SH-SY5Y (cell line): ENCODE measurements around the gene YWHAG.
A peak's percentile ranks its signal among the peaks of the same experiment; 100 is the strongest.

Source experiments
- GATA2 ChIP-seq: IDR thresholded peaks from 2 replicates; pipeline ENCODE4 v1.6.1; 2011; ENCODE audit warnings: mild to moderate bottlenecking, low read depth, low read length
- GATA3 ChIP-seq: IDR thresholded peaks from 2 replicates; pipeline ENCODE4 v1.6.1; 2011; ENCODE audit warnings: low read depth, mild to moderate bottlenecking, low read length, moderate library complexity

YWHAG gene

DNA sequence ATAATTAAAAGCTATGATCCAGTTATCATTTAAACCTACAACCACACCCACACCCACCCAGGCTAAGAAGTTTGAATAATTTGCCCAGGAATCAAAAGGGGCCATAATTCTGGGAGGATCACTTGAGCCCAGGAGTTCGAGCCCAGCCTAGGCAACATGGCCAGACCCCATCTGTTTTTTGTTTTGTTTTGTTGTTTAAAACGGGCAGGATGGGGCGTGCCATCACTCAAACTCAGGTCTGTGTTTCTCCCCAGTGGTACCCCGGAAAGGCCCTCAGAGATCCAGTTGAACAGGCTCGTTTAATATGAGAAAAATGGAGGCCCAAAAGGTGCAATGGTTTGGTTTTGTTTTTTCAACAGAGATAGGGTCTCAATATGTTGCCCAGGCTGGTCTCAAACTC is 33.0 kb downstream of the YWHAG start:
- no peak for TF ChIP-seq GATA3
- TF ChIP-seq GATA2, result no peak

DNA sequence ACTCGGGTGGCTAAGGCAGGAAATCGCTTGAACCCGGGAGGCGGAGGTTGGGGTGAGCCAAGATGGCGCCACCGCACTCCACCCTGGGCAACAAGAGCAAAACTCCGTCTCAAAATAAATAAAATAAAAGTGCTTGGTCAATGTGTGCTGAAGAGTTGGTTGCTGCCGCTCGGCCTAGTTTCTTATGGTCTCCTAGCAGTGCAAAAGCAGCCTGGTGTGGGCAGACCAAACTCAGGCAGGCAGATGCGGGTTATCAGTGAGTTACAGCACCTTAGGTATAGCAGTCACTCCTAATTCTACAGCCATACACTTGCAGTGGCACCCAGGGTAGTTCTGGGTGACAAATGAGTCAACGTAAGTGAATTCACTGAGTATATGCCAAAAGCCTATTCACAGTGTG is 33.7 kb downstream of the YWHAG start:
- no peak for TF ChIP-seq GATA2
- TF ChIP-seq GATA3, result no peak

DNA sequence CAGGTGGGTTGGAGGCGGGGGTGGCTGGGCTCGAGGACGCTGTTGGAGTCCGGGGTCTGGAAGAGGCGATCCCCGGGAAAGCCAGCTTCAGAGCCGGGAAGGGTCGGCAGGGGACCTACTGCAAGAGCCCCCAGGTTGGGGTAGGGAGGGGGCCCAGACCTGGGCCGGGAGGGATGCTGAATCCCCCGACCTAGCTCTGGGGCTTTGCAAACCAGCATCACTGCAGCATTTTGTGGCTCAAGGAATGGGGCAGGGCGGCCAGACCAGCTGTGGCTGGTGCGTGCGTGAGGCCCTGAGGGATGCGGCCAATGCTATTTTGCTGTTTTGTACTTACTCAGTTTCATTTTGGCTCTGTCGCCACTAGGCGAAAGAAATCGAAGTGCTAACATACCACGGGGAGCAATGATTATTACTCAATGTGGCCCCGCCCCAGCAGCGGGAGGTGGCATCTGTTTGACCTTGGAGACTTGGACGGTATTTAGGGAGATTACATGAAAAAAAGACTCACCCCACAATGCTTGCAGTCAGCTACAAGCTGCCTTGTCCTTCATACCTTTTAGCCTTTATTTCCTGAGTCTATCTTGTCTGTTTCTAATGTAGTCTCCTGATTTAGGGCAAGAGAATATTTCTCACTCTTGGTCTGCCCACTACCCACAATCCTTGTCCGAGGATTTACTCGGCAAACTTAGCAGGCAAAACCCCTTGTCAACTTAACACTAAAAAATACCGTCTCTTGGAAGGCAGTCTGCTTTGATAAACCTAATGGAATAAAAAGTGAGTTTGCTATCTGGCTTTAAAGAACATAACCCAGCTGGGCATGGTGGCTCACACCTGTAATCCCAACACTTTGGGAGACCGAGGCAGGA is 40.1 kb downstream of the YWHAG start:
- TF ChIP-seq GATA3 (no peak), GATA2 (no peak)

DNA sequence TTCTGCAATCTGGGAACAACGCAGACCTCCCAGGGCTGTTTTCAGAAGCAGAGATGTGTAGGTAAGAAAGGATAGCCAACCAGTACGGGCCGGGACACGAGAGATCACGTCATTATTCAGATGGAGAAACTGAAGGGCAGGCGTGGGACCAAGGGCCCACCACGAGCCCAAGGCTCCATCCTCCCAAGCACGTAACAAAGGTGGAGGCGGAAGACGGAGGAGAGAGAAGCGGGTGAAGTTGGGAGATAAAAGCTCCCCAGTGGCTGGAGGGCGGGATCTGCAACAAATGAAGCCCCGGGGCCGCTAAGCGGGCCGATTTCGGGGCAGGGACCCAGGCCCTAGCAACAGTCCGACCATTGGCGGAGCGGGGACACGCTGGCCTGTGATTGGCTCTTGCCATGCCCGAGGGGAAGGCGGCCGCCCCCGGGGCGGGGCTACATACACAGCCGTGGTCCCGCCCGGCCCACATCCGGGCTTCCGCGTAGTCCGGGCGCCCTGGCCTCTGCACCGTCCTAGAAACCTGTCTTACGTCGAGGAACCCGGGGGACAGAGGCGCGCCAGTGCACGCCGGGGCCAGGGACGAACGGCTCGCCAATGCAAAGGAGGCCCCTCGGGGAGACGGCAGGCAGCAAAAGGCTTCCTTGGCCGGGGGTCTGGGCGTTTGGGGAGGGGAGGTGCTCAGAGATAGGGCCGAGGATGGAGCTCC is 40.9 kb downstream of the YWHAG start:
- TF ChIP-seq GATA2 (peak; percentile 5; the same call in 1 of the 2 replicates), GATA3 (no peak)

DNA sequence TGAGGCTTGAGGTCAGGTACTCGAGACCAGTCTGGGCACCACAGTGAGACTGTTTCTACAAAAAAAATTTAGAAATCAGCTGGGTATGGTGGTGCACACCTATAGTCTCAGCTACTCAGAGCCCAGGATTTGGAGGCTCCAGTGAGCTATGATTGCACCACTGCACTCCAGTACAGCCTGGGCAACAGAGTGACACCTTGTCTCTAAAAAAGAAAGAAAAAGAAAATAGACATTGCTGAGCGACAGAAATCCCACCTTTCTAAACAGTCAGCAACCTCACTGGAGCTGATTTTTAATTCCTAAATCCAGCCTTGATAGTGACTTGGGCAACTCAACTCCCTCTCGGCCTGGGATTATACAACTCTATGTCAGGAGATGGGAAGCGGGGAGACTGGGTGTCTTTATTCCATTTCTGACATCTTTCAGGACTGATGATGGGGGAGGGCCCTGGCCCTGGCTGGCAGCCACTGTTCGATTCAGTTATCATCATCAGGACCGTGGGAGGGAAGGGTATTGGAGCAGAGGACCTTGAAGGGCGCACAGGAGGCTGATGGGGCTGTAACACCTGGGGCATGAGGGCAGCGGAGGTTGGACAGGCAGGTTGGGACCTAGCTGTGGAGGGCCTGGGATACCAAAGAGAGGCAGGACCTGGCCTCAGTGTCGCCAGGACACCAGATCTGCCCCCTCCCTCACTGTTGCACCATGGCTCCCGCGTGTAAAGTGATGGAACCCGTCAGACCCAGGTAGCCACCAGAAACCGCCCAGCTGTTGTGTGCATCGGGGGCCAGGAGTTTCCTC is 41.6 kb downstream of the YWHAG start:
- TF ChIP-seq GATA3 (no peak), GATA2 (no peak)

DNA sequence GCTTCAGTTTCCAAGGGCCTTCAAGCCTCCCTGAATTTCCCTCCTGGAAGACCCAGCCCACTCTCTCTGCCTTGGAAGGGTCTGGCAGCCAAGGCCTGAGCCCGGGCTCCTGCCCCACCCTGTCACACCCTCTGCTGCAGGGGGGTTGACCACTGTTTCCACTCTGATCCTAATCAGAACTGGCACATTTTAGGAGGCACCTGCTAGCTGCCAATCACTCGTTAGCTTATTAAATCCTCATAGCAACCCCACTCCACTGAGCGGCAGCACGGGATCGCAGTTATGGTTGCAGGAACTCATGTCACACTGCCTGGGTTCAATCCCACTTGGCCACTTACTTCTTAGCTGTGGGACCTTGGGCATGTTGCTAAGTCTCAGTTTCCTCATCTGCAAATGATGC is 43.4 kb downstream of the YWHAG start:
- TF ChIP-seq GATA3 (no peak), GATA2 (no peak)

DNA sequence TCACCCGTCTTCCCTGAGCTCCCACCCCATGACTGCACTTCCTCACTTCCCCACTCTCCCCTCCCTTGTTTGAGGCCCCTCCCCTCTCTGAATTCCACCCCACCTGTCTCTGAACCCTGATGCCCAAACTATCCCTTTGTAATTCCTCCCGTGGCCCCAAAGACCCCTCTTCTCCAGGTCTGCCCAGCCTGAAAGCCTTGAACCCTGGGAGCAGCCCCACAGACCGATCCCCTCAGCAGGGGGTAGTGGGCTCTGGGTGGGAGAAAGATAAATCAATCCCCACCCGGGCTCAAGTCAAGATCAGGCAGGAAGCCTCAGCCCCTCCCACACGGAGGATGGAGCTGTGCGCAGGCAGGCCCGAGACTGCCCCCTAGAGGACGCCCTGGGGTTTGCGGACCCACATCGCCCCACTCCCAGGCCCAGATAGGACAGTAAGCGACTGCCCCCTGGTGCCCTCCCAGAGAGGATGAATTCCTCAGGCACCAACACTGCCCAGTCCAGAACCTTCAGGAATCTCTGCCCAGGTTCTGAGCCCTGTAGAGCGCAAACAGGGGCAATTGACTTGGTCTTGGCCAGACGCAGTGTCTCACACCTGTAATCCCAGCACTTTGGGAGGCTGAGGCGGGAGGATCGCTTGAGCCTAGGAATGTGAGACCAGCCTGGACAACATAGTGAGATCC is 44.6 kb downstream of the YWHAG start:
- TF ChIP-seq GATA3 (no peak), GATA2 (no peak; the same call in 1 of the 2 replicates)

DNA sequence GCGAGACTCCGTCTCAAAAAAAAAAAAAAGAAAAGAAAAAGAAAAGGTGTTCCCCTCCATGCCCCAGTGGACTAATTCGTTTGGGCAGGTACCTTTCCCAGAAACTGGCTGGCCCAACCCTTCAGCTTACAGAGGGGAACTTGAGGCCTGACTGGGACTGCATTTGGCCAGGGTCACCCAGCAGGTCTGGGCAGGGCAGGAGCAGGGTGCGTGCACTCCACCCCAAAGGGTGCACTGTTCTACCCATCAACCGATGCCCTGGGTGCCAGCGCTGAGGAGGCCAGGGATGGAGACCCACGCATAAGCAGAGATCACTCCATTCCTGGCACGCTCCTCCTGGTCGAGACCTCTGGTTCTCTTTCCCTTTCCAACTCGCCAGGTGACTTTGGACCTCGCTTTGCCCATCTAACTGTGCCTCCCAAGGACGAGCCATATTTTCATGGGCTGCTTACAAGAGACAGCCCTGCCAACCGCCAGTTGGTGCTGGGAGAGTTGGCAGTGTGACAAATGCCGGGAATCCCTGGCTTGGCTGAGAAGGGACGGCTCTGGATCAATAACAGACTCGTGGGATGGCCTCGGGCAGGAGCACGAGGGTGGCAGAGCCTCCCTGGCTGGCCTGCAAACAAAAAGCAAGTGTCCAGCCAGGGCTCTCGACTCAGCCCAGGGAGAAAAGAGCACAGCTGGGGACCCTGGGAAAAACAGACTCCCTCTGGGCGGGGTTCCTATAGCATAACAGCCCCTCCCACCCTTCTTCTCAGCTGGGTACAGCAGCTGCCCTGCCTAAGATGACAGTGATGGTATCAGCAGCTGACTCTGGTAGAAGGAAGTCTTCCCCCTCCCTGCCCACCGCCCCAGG is 48.5 kb downstream of the YWHAG start:
- peak; percentile 92 for TF ChIP-seq GATA2
- no peak for TF ChIP-seq GATA3

DNA sequence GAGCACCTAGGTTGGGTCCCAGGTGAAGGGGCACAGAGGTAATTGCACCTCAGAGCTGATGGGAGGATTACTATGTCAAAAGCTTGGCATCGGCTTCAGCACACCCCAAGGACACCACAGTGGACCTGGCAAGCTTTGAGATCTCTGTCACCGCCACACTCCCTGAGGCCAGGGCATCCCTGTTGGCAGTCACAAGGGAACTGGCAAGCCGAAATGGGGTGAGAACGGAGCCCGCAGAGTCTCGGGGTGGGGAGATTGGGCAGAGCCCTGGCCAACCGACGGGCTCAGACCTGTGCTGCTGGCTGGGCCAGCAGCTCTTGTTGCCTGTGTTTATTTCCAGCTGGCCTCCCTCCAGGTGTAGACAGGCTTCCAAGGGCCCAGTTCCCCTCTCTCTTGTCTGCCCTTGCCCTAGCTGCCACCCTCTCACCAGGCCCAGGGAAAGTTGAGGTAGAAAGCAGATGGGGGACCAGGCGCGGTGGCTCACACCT is 53.9 kb downstream of the YWHAG start:
- TF ChIP-seq GATA3 (no peak), GATA2 (no peak)

DNA sequence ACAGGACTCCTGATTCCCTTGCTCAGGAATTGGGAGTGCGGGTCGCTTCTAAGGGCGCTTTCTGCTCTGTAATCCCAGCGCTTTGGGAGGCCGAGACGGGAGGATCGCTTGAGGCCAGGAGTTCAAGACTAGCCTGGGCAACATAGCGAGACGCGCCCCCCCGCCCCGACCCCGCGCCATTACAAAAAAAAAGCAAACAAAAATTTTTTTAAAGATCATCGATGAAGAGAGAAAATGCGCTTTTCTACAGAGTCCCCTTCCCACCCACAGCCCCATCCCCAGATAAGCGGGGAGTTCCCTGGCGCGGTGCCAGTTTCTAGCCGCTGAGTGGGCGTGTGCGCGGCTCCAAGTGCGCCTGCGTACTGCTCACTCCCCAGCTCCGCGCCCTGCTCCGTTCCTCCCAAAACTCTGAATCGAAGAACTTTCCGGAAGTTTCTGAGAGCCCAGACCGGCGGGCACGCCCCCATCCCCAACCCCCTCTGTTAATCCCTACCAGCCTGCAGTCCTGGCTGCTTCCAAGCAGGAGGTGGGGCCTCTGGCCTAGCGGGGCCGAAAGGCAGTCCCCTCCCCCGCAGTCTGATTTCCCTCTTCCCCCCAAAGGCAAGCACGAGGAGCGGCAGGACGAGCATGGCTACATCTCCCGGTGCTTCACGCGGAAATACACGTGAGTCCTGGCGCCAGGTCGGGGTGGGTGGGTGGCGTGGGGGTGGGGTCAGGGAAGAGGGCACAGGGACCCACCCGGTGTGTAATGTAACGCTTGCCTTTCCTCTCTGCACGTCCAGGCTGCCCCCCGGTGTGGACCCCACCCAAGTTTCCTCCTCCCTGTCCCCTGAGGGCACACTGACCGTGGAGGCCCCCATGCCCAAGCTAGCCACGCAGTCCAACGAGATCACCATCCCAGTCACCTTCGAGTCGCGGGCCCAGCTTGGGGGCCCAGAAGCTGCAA is 55.3 kb downstream of the YWHAG start:
- TF ChIP-seq GATA3, result no peak
- TF ChIP-seq GATA2, result 0 out of 2 replicates have a peak, but pooled peaks have one; percentile 19

DNA sequence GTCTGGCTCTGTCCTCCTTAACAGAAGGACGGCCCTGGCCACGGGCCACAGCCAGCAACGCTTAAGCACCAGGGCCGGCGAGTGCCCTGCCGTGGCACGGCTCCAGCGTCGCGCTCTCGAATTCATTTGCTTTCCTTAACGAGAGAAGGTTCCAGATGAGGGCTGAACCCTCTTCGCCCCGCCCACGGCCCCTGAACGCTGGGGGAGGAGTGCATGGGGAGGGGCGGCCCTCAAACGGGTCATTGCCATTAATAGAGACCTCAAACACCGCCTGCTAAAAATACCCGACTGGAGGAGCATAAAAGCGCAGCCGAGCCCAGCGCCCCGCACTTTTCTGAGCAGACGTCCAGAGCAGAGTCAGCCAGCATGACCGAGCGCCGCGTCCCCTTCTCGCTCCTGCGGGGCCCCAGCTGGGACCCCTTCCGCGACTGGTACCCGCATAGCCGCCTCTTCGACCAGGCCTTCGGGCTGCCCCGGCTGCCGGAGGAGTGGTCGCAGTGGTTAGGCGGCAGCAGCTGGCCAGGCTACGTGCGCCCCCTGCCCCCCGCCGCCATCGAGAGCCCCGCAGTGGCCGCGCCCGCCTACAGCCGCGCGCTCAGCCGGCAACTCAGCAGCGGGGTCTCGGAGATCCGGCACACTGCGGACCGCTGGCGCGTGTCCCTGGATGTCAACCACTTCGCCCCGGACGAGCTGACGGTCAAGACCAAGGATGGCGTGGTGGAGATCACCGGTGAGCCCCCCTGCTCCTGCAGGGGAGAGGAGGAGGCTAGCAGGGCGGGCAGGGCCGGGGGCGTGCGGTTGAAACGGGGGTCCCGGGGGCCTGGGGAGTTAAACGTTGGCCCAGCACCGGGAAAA is 56.2 kb downstream of the YWHAG start, which contains the start of gene HSPB1:
TSS of gene HSPB1 (plus strand) at position 327 of the 855 bp plus-strand sequence. CDS start at position 367, 40 bp downstream.
- TF ChIP-seq GATA3 (no peak), GATA2 (no peak)
